HUES48 (cell line): Measurements from ENCODE around the gene RAD51B.
A peak's percentile ranks its signal among the peaks of the same experiment; 100 is the strongest.

Experiments
- H3K27ac ChIP-seq: one replicate; pipeline ENCODE4 v1.7.0; 2013; ENCODE audit warnings: low read depth, low read length, inconsistent platforms
- H3K27me3 ChIP-seq: 2 replicates; pipeline ENCODE4 v1.6.1; 2013; ENCODE audit warnings: mild to moderate bottlenecking, low read length; ENCODE audit not compliant: control insufficient read depth, insufficient read depth
- H3K36me3 ChIP-seq: 2 replicates; pipeline ENCODE4 v1.6.1; 2013; ENCODE audit warnings: low read length; ENCODE audit not compliant: control insufficient read depth, insufficient read depth
- H3K4me1 ChIP-seq: 2 replicates; pipeline ENCODE4 v1.6.1; 2013; ENCODE audit warnings: mild to moderate bottlenecking, low read length; ENCODE audit not compliant: control insufficient read depth, insufficient read depth
- H3K4me3 ChIP-seq: 2 replicates; pipeline ENCODE4 v1.5.1; 2013; ENCODE audit warnings: mild to moderate bottlenecking, low read depth, low read length
- H3K9ac ChIP-seq: 2 replicates; pipeline ENCODE4 v1.6.1; 2013; ENCODE audit warnings: mild to moderate bottlenecking, low read depth, low read length, moderate library complexity
- H3K9me3 ChIP-seq: 2 replicates; pipeline ENCODE4 v1.6.1; 2013; ENCODE audit warnings: low read length; ENCODE audit not compliant: control insufficient read depth, insufficient read depth

RAD51B gene

DNA sequence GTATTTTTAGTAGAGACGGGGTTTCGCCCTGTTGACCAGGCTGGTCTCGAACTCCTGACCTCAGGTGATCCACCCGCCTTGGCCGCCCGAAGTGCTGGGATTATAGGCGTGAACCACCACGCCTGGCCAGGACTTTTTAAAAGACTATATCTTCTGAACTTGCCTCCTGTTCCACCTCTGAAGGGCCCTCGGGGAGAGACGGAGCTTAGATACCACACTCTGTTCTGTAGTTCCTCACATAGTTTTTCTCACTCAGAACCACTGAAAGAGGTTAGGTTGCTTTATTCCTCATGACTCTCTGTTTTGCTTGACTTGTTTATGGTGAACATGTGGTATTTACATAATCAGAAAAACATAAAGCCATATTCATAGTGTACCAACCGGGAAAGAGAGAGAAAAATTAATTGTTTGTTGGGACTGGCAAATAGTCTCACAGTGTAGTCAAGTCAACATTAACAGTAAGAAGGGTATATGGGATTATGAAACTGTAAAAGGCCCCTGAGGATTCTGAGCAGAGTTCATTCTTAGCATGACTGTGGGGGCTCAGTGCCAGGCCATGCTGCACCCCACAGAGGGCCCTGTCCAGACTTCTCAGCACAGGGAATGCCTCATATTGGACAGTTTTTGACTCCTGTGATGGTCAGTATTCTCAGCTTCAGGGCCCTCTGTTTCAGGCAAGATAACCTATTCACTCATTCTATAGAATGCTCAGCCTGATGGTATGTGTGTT is 631.0 kb downstream of the RAD51B start:
- H3K4me1 ChIP-seq, result peaks cover 36% of the 10 kb centered on the region
- H3K9me3 ChIP-seq, result peaks cover 6% of the 10 kb centered on the region; the same call in 1 of the 2 replicates
- H3K36me3 ChIP-seq, result no peaks in the 10 kb centered on the region
- H3K27me3 ChIP-seq, result no peaks in the 10 kb centered on the region
- H3K27ac ChIP-seq, result no peak overlapping the region
- H3K4me3 ChIP-seq, result no peak overlapping the region
- no peak overlapping the region for H3K9ac ChIP-seq

- H3K9ac ChIP-seq, result no peak overlapping the region
- H3K27me3 ChIP-seq, result no peaks in the 10 kb centered on the region
- H3K9me3 ChIP-seq, result peaks cover 6% of the 10 kb centered on the region; the same call in 1 of the 2 replicates
- H3K4me3 ChIP-seq, result no peak overlapping the region
- H3K4me1 ChIP-seq, result peaks cover 36% of the 10 kb centered on the region
- H3K27ac ChIP-seq, result no peak overlapping the region
- no peaks in the 10 kb centered on the region for H3K36me3 ChIP-seq
These were observed 632.3 kb downstream of the RAD51B start for GRCh38 chr14:68451696-68452373.

GRCh38 chr14:68458253-68458652 is 638.7 kb downstream of the RAD51B start:
- H3K27me3 ChIP-seq, result no peaks in the 10 kb centered on the region
- peaks cover 9% of the 10 kb centered on the region for H3K4me1 ChIP-seq
- peaks cover 6% of the 10 kb centered on the region; the same call in 1 of the 2 replicates for H3K9me3 ChIP-seq
- H3K36me3 ChIP-seq, result no peaks in the 10 kb centered on the region
- no peak overlapping the region for H3K4me3 ChIP-seq
- H3K27ac ChIP-seq, result no peak overlapping the region
- H3K9ac ChIP-seq, result no peak overlapping the region

- Histone ChIP-seq H3K9ac (no peak overlapping the region), H3K27me3 (no peaks in the 10 kb centered on the region), H3K4me3 (no peak overlapping the region), H3K27ac (peak overlapping the region; percentile 60), H3K4me1 (peaks cover 9% of the 10 kb centered on the region), H3K36me3 (no peaks in the 10 kb centered on the region), H3K9me3 (peaks cover 6% of the 10 kb centered on the region; the same call in 1 of the 2 replicates)
These were observed 639.4 kb downstream of the RAD51B start for GRCh38 chr14:68458840-68459469.

GRCh38 chr14:68459480-68460136 is 640.0 kb downstream of the RAD51B start:
- H3K9ac ChIP-seq, result no peak overlapping the region
- H3K9me3 ChIP-seq, result peaks cover 5% of the 10 kb centered on the region; the same call in 1 of the 2 replicates
- H3K27me3 ChIP-seq, result no peaks in the 10 kb centered on the region
- H3K4me3 ChIP-seq, result no peak overlapping the region
- peaks cover 9% of the 10 kb centered on the region for H3K4me1 ChIP-seq
- H3K36me3 ChIP-seq, result no peaks in the 10 kb centered on the region
- peak overlapping the region; percentile 60 for H3K27ac ChIP-seq

- Histone ChIP-seq H3K27ac (no peak overlapping the region), H3K4me1 (peaks cover 9% of the 10 kb centered on the region), H3K27me3 (no peaks in the 10 kb centered on the region), H3K4me3 (no peak overlapping the region), H3K9ac (no peak overlapping the region), H3K9me3 (no peaks in the 10 kb centered on the region), H3K36me3 (no peaks in the 10 kb centered on the region)
These were observed 641.0 kb downstream of the RAD51B start for GRCh38 chr14:68460541-68460940.

DNA sequence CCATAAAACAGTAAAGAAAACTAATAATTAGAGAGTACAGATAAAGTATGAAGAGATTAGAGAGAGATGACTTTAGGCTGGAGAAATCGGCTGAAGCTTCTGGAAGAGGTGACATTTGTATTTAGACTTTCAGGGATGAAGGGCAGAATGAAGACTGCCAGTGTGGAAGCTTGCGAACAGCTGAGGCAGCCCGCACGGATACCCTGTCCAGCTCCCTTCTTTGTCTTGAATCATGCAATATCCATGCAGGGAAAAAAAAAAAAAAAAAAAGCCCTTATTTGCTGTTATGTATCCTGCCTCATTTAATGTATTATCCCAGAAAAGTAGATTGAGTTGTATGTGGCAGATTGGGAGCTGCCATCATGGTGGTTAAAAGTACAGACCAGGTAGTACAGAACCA is 641.5 kb downstream of the RAD51B start:
- Histone ChIP-seq H3K36me3 (no peaks in the 10 kb centered on the region), H3K4me1 (peaks cover 9% of the 10 kb centered on the region), H3K27me3 (no peaks in the 10 kb centered on the region), H3K27ac (no peak overlapping the region), H3K4me3 (no peak overlapping the region), H3K9me3 (no peaks in the 10 kb centered on the region), H3K9ac (no peak overlapping the region)

GRCh38 chr14:68462683-68463082 is 643.1 kb downstream of the RAD51B start:
- H3K27me3 ChIP-seq, result no peaks in the 10 kb centered on the region
- H3K27ac ChIP-seq, result no peak overlapping the region
- peaks cover 9% of the 10 kb centered on the region for H3K4me1 ChIP-seq
- no peaks in the 10 kb centered on the region for H3K9me3 ChIP-seq
- H3K4me3 ChIP-seq, result no peak overlapping the region
- no peak overlapping the region for H3K9ac ChIP-seq
- H3K36me3 ChIP-seq, result no peaks in the 10 kb centered on the region

DNA sequence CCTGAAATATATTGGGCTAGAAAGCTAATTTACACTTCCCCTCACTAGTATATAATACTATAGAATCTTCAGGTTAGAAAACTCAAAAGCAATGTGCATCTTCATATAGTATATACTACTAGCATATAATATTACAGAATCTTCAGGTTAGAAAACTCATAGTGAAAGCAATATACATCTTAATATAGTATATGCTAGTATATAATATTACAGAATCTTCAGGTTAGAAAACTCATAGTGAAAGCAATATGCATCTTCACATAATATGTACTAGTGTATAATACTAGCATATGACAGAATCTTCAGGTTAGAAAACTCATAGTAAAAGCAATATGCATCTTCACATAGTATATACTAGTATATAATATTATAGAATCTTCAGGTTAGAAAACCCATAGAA is 643.7 kb downstream of the RAD51B start:
- H3K4me3 ChIP-seq, result no peak overlapping the region
- H3K27ac ChIP-seq, result no peak overlapping the region
- peaks cover 9% of the 10 kb centered on the region for H3K4me1 ChIP-seq
- no peaks in the 10 kb centered on the region for H3K9me3 ChIP-seq
- H3K27me3 ChIP-seq, result no peaks in the 10 kb centered on the region
- no peak overlapping the region for H3K9ac ChIP-seq
- H3K36me3 ChIP-seq, result no peaks in the 10 kb centered on the region

GRCh38 chr14:68463705-68464374 is 644.3 kb downstream of the RAD51B start:
- no peaks in the 10 kb centered on the region for H3K9me3 ChIP-seq
- no peak overlapping the region for H3K27ac ChIP-seq
- H3K27me3 ChIP-seq, result no peaks in the 10 kb centered on the region
- no peak overlapping the region for H3K9ac ChIP-seq
- H3K36me3 ChIP-seq, result no peaks in the 10 kb centered on the region
- H3K4me3 ChIP-seq, result no peak overlapping the region
- peaks cover 8% of the 10 kb centered on the region for H3K4me1 ChIP-seq
